Activated naive CD4-positive, alpha-beta T cell treated with anti-CD3 and anti-CD28 coated beads, Interleukin-2, amount 50 U/mL, for 72 hours (primary cell): ENCODE data around the gene AGAP1. TPM values are rescaled to one million over a fixed set of nuclear protein-coding genes. Genes with fewer than 3 reads are reported as not detected.
"Not testable (repeated sequence)": the region's sequence is repeated elsewhere in the genome, so short reads cannot be mapped to it uniquely, and the experiment has no call there.

Experiments used
- ATAC-seq, 2 donors: fragments of 150-1000 bp; cut with Tn5 transposase; 2 replicates each; pipeline ENCODE4 v1.10.0; 2021; ENCODE audit warnings: mild to moderate bottlenecking in 2 of 2, moderate library complexity in 2 of 2
- DNase-seq, 2 donors: peaks; one replicate each; pipeline ENCODE4 v3.0.0; 2021 to 2022; ENCODE audit warnings: low spot score in 2 of 2
- H3K27ac Mint-ChIP-seq, 2 donors: one replicate each; pipeline ENCODE4 v1.8.0; 2022; ENCODE audit warnings: mild to moderate bottlenecking in 2 of 2, mixed read lengths in 2 of 2
- H3K36me3 Mint-ChIP-seq, 2 donors: one replicate each; pipeline ENCODE4 v1.8.0; 2022; ENCODE audit warnings: mixed read lengths in 2 of 2
- H3K9me3 Mint-ChIP-seq, 2 donors: one replicate each; pipeline ENCODE4 v1.8.0; 2022; ENCODE audit warnings: mixed read lengths in 2 of 2
- total RNA-seq, 2 donors: library from RNA; stranded (reverse); gene quantifications; one replicate each; pipeline ENCODE4 v1.2.3, GENCODE V29; 2022

AGAP1 gene
- total RNA-seq, 2 donors from 2014 or later = 0.48 to 7.2 TPM

GRCh38 chr2:236055471-236055870 lies 561.6 kb downstream of the AGAP1 start:
- no peak for ATAC-seq
- peaks cover 0 to 4% of the 10 kb centered on the region in 2 donors for H3K9me3 Mint-ChIP-seq

DNA sequence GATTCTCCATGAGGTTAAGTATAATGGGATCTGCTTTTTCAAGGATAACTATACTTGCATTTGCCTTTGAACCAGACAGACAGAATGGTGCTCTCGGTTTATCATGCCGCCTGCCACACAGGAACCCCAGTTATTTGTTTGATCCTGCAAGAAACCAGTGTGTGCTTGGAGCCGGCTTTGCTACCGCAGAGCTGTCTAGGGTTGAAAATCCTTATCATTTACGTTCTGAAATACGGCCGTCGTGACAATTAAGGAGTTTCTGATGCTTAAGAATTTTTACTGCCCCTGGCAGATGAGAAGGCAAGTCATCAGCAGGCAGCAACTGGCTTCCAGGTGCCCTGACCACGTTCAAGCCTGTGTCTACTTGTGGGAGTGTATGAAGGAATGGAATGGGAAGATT lies 562.3 kb downstream of the AGAP1 start:
- Mint-ChIP-seq H3K27ac (no peak overlapping the region), H3K9me3 (peaks cover 0 to 4% of the 10 kb centered on the region in 2 donors), H3K36me3 (peaks cover 4 to 6% of the 10 kb centered on the region in 2 donors)
- no peak for DNase-seq
- no peak for ATAC-seq

More at GRCh38 chr2:236055471-236055870, 561.6 kb downstream of the AGAP1 start:
- DNase-seq = no peak
- Mint-ChIP-seq H3K27ac (no peak overlapping the region), H3K36me3 (peaks cover 4 to 6% of the 10 kb centered on the region in 2 donors)

- Mint-ChIP-seq H3K9me3 (peaks cover 0 to 4% of the 10 kb centered on the region in 2 donors), H3K36me3 (peaks cover 4 to 6% of the 10 kb centered on the region in 2 donors), H3K27ac (no peak overlapping the region)
- DNase-seq = no peak
- no peak for ATAC-seq
Measured at GRCh38 chr2:236057375-236057774, 563.5 kb downstream of the AGAP1 start.

GRCh38 chr2:236061497-236061896 lies 567.7 kb downstream of the AGAP1 start:
- Mint-ChIP-seq H3K27ac (no peak overlapping the region), H3K36me3 (peaks cover 0 to 6% of the 10 kb centered on the region in 2 donors), H3K9me3 (peaks cover 0 to 4% of the 10 kb centered on the region in 2 donors)
- DNase-seq (no peak), ATAC-seq (no peak)

DNA sequence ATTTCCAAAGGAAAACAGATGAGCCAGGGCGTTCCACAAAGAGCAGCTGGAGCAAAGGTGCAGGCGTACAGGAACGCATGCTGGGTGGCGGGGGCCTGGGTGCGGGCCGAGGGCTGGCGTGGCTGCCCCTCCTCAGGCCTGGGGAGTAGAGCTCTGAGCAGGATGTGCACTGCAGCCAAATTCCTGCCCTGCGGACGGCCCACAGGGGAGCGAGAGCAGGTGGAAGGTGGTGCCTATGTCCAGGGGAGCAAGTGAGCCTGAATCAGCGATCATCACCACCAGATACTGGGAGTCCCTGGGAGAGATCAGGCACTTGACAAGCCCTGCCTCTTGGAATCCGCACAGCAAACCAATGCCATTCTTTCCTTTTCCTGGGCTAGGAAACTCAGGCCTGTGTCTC lies 568.1 kb downstream of the AGAP1 start:
- DNase-seq = no peak
- H3K9me3 Mint-ChIP-seq = peaks cover 0 to 4% of the 10 kb centered on the region in 2 donors
- peaks cover 0 to 6% of the 10 kb centered on the region in 2 donors for H3K36me3 Mint-ChIP-seq
- no peak for ATAC-seq
- H3K27ac Mint-ChIP-seq = no peak overlapping the region

- H3K27ac Mint-ChIP-seq, H3K36me3 Mint-ChIP-seq, H3K9me3 Mint-ChIP-seq, ATAC-seq, DNase-seq: not testable (repeated sequence)
Measured at GRCh38 chr2:236062806-236063205, 569.0 kb downstream of the AGAP1 start.

GRCh38 chr2:236063994-236064393 lies 570.2 kb downstream of the AGAP1 start:
- DNase-seq = no peak
- no peaks in the 10 kb centered on the region for H3K36me3 Mint-ChIP-seq
- no peak for ATAC-seq
- H3K9me3 Mint-ChIP-seq = no peaks in the 10 kb centered on the region
- H3K27ac Mint-ChIP-seq = no peak overlapping the region

DNA sequence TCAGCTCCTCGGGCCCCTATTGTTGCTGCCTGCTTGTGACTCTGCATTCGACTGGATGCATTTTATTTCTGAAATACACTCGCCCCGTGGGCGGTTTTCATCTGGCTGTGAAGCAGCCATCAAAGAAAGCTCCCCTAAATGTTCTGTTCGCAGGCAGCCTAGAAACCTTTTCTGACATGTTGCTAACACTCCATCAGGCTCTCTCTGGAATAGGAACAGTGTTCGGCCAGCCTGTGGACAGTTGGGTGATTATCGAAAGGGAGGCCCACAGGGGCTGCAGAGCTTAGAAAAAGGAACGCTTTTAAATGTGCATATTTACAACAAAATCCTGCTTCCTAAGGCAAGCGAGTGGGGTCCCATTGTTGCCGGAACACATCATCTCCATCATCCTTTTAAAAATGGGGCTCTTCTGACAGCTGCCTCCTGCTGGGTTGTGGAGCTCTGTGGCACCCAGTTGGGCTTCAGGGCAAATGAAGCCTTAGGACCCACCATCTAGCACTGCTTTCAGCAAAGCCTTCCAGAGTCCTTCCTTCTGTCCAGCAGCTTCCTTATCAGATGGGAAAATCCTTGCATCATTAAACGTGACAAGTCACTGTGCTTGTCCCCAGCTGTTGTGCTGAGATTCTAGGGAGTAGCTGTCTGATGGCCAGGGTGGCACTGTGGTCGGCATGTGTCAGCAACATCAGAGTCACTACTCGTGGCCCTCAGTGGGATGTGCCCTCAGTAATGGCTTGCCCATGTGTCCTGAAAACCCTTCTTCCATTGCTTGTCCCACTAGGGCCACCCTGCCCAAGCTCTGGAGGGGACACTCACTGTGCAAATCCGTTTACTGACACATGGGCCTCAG lies 571.7 kb downstream of the AGAP1 start:
- H3K9me3 Mint-ChIP-seq = no peaks in the 10 kb centered on the region
- ATAC-seq = no peak
- no peaks in the 10 kb centered on the region for H3K36me3 Mint-ChIP-seq
- H3K27ac Mint-ChIP-seq = no peak overlapping the region
- no peak for DNase-seq

- ATAC-seq = no peak
- H3K36me3 Mint-ChIP-seq = no peaks in the 10 kb centered on the region
- DNase-seq = no peak
- no peaks in the 10 kb centered on the region for H3K9me3 Mint-ChIP-seq
- no peak overlapping the region for H3K27ac Mint-ChIP-seq
Measured at GRCh38 chr2:236070236-236070635, 576.4 kb downstream of the AGAP1 start.

- no peaks in the 10 kb centered on the region for H3K36me3 Mint-ChIP-seq
- H3K9me3 Mint-ChIP-seq = no peaks in the 10 kb centered on the region
- ATAC-seq (no peak), DNase-seq (no peak)
- no peak overlapping the region for H3K27ac Mint-ChIP-seq
Measured at GRCh38 chr2:236073246-236073645, 579.4 kb downstream of the AGAP1 start.

DNA sequence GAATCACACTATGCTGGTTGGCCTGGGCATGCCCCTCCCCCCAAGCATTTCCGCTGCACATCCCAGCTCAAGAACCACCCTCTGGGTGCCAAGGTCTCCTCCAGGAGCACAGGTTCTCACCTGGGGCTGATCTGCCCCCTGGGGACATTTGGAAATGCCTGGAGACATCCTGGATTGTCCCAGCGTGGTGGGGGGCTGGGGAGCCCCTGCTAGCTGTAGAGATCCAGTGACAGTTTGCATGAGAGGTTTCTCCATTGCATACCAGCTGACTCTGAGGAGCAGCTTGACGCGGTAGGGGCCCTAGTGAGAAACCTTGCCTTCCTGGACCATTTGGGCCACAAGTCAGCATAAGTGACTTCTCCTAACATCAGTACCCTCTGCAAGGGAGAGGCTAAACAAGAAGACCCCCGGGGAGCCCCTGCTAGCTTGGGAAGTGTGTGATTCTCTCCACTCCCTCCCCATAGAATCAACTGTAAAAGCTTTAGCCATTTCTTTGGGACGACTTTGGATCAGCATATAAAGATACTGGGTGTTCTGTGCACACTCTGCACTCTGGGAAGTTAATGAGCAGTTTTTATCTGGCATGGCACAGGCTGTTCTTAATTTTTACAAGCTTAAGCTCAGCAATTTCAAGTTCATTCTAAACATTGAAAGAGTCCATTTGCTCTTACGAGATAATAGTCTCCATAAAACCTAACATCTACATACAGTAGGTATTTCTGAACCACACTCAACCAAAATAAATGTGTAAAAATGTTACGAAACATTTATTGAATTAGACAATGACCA lies 580.2 kb downstream of the AGAP1 start:
- H3K9me3 Mint-ChIP-seq = no peaks in the 10 kb centered on the region
- ATAC-seq (no peak), DNase-seq (no peak)
- no peak overlapping the region for H3K27ac Mint-ChIP-seq
- no peaks in the 10 kb centered on the region for H3K36me3 Mint-ChIP-seq

GRCh38 chr2:236075802-236076201 lies 582.0 kb downstream of the AGAP1 start:
- ATAC-seq (no peak), DNase-seq (no peak)
- H3K27ac Mint-ChIP-seq = no peak overlapping the region
- no peaks in the 10 kb centered on the region for H3K36me3 Mint-ChIP-seq
- H3K9me3 Mint-ChIP-seq = no peaks in the 10 kb centered on the region

- ATAC-seq = no peak
- Mint-ChIP-seq H3K27ac (no peak overlapping the region), H3K9me3 (no peaks in the 10 kb centered on the region), H3K36me3 (no peaks in the 10 kb centered on the region)
- no peak for DNase-seq
Measured at GRCh38 chr2:236078297-236079255, 584.7 kb downstream of the AGAP1 start.

GRCh38 chr2:236080412-236080811 lies 586.6 kb downstream of the AGAP1 start:
- ATAC-seq = no peak
- H3K27ac Mint-ChIP-seq = no peak overlapping the region
- H3K36me3 Mint-ChIP-seq = no peaks in the 10 kb centered on the region
- no peak for DNase-seq
- H3K9me3 Mint-ChIP-seq = no peaks in the 10 kb centered on the region

DNA sequence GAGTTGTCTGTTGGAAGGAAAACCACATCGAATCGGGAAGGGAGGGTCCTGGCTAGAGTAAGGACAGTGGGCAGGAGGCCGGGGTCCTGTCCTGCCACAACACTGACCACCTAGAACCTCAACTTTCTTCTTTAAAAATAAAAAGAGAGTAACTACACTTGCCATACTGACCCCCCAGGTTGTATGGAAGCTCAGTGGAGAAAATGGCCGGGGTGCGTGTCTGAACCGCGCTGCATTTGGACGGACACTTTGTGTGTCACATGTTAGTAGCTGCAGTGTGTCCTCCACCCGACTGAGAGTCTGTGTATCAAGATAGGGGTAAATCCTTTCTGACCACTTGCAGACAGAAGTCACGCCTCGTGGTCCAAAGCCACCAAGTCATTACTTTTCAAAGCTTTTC lies 587.3 kb downstream of the AGAP1 start:
- Mint-ChIP-seq H3K36me3 (no peaks in the 10 kb centered on the region), H3K9me3 (no peaks in the 10 kb centered on the region), H3K27ac (no peak overlapping the region)
- ATAC-seq (no peak), DNase-seq (no peak)

- ATAC-seq (no peak), DNase-seq (no peak)
- H3K9me3 Mint-ChIP-seq = no peaks in the 10 kb centered on the region
- H3K27ac Mint-ChIP-seq = no peak overlapping the region
- H3K36me3 Mint-ChIP-seq = no peaks in the 10 kb centered on the region
Measured at GRCh38 chr2:236082061-236082460, 588.2 kb downstream of the AGAP1 start.
